Kidney (tissue), 14 donors: ENCODE measurements around the gene RDH12. TPM values are rescaled to one million over a fixed set of nuclear protein-coding genes. Genes with fewer than 3 reads are reported as not detected.

Experiments
- DNase-seq, 5 donors: peaks; one replicate each; pipeline ENCODE4 v3.0.0-alpha.2; 2013 to 2020
- FAIRE-seq: peaks from 2 replicates; lab custom pipeline; 2012; peaks lifted over from hg19 to GRCh38; lab: Jason Lieb, UNC
- H3K27ac ChIP-seq, 2 donors: one replicate each; pipeline ENCODE4 v1.7.0; 2013; ENCODE audit warnings: low read depth in 2 of 2, low read length in 2 of 2, inconsistent platforms in 1 of 2
- H3K27me3 ChIP-seq: one replicate; pipeline ENCODE4 v1.7.1; 2013; ENCODE audit warnings: low read length, inconsistent platforms; ENCODE audit not compliant: control insufficient read depth, insufficient read depth
- H3K36me3 ChIP-seq, 3 donors: one replicate each; pipeline versions ENCODE4 v1.7.0 to v1.7.1; 2013; ENCODE audit warnings: low read length in 3 of 3, control low read depth in 1 of 3, inconsistent platforms in 1 of 3; ENCODE audit not compliant: insufficient read depth in 3 of 3, control insufficient read depth in 2 of 3
- H3K4me1 ChIP-seq, 3 donors: one replicate each; pipeline versions ENCODE4 v1.7.0 to v1.7.1; 2013; ENCODE audit warnings: low read length in 3 of 3, inconsistent platforms in 1 of 3, low read depth in 1 of 3; ENCODE audit not compliant: control insufficient read depth in 2 of 3, insufficient read depth in 2 of 3
- H3K4me3 ChIP-seq, 3 donors: one replicate each; pipeline versions ENCODE4 v1.7.0 to v1.8.1; 2013; ENCODE audit warnings: low read length in 3 of 3, control low read depth in 1 of 3, inconsistent platforms in 1 of 3
- H3K9ac ChIP-seq, 3 donors: one replicate each; pipeline versions ENCODE4 v1.7.0 to v1.7.1; 2013; ENCODE audit warnings: low read length in 3 of 3, control low read depth in 1 of 3, inconsistent platforms in 1 of 3
- H3K9me3 ChIP-seq, 3 donors: one replicate each; pipeline versions ENCODE4 v1.7.0 to v1.7.1; 2013; ENCODE audit warnings: low read length in 3 of 3, control low read depth in 1 of 3, inconsistent platforms in 1 of 3; ENCODE audit not compliant: control insufficient read depth in 2 of 3, insufficient read depth in 1 of 3
- CTCF ChIP-seq: IDR thresholded peaks from 3 replicates; pipeline ENCODE4 v1.5.1; 2012; ENCODE audit warnings: mild to moderate bottlenecking, moderate library complexity, borderline replicate concordance; ENCODE audit not compliant: insufficient read depth; ENCODE audit errors: extremely low read depth
- intact Hi-C: fragments of 100-400 bp; cut with DNase I; formaldehyde crosslinking; loops from one replicate; pipeline ENCODE4 v1.11.1; 2022
- polyA plus RNA-seq: library from polyadenylated mRNA; stranded (reverse); fragments of 350-450 nt; fragmentation: Illumina TruSeq; extraction: RNeasy Lipid Tissue Mini Kit (QIAGEN cat#74804); gene quantifications from one replicate; pipeline ENCODE4 v1.2.3, GENCODE V29; 2014; ENCODE audit warnings: low read depth, low replicate concordance; ENCODE audit not compliant: insufficient read depth
- total RNA-seq: library from RNA; stranded (reverse); fragmentation: NEBNext Ultra II Directional; extraction: Animal tissue kit (Norgen Biotek cat#: 25700); gene quantifications from one replicate; pipeline ENCODE4 v1.2.1, GENCODE V29; 2021
- donor health status: control.
- donor health status: control.
- donor health status: control.
- donor health status: control.
- donor health status: control.
- donor health status: DM: yes; HTN: yes; CAD: no.
- donor health status: Normal renal cell carcinoma (clear cell type).

The RDH12 gene
- total and polyA plus RNA-seq, 2 donors from 2014 or later, result 0.22 to 10.0 TPM

GRCh38 chr14:67719866-67720265 is 18.2 kb downstream of the RDH12 start:
- H3K27ac ChIP-seq, result no peak overlapping the region
- H3K27me3 ChIP-seq, result no peaks in the 10 kb centered on the region
- no peaks in the 10 kb centered on the region for H3K4me1 ChIP-seq
- H3K9me3 ChIP-seq, result no peaks in the 10 kb centered on the region
- FAIRE-seq, result no peak
- no peak overlapping the region for H3K4me3 ChIP-seq
- no peak overlapping the region for H3K9ac ChIP-seq
- no peak for DNase-seq
- peaks cover 0 to 3% (median 0%) of the 10 kb centered on the region in 3 donors for H3K36me3 ChIP-seq
- intact Hi-C loops, result no loop called here
- TF ChIP-seq CTCF, result no peak

DNA sequence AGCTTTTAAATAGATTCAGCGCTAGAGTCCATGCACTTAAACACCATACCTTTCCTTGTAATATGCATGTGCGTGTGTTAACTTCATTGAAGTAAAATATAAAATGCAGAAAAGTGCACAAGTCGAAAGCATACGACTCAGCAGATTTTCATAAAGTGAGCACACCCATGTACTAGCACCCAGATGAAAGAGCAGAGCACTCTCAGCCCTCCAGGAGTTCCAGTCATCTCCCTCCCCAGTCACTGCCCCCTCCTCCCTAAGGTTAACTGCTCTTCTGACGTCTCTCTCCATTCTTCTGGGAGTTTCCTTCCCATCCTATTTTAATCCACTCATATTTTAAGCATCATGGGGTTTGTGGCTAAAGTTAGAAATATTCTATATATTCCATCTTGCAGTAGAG is 20.2 kb downstream of the RDH12 start:
- H3K4me3 ChIP-seq, result no peak overlapping the region
- intact Hi-C loops, result no loop called here
- no peaks in the 10 kb centered on the region for H3K4me1 ChIP-seq
- no peak overlapping the region for H3K9ac ChIP-seq
- no peak for TF ChIP-seq CTCF
- FAIRE-seq, result no peak
- no peak for DNase-seq
- peaks cover 0 to 10% (median 0%) of the 10 kb centered on the region in 3 donors for H3K36me3 ChIP-seq
- no peaks in the 10 kb centered on the region for H3K9me3 ChIP-seq
- no peaks in the 10 kb centered on the region for H3K27me3 ChIP-seq
- no peak overlapping the region for H3K27ac ChIP-seq

- Histone ChIP-seq H3K4me3 (no peak overlapping the region), H3K9me3 (no peaks in the 10 kb centered on the region), H3K4me1 (no peaks in the 10 kb centered on the region), H3K9ac (no peak overlapping the region), H3K27me3 (no peaks in the 10 kb centered on the region), H3K36me3 (peaks cover 0 to 10% (median 0%) of the 10 kb centered on the region in 3 donors), H3K27ac (no peak overlapping the region)
- DNase-seq, result peak in 2 of 5 donors; percentile 22 to 74
- no peak for FAIRE-seq
- TF ChIP-seq CTCF, result no peak
- intact Hi-C loops, result no loop called here
Measured at GRCh38 chr14:67722293-67722692, 20.6 kb downstream of the RDH12 start.

DNA sequence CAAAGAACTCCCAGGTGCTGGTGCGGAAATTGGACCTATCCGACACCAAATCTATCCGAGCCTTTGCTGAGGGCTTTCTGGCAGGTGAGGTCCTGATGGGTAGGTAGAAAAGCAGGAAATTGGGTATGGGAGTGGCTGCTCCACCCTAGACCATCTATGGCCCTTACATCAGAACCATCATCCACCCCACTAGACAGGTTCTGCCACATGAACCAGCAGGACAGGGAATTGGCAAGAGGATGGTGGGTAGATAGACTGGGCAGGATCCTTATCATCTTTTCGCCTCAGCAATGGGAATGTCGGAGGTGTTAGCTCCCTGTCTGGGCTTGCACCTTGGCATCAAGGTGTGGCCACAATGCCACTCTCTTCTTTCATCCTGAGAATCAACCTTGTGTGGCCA is 23.5 kb downstream of the RDH12 start:
- H3K36me3 ChIP-seq, result peaks cover 0 to 10% (median 0%) of the 10 kb centered on the region in 3 donors
- H3K9ac ChIP-seq, result no peak overlapping the region
- TF ChIP-seq CTCF, result no peak
- FAIRE-seq (no peak), DNase-seq (no peak)
- no peak overlapping the region for H3K4me3 ChIP-seq
- H3K27ac ChIP-seq, result no peak overlapping the region
- H3K4me1 ChIP-seq, result no peaks in the 10 kb centered on the region
- no peaks in the 10 kb centered on the region for H3K9me3 ChIP-seq
- H3K27me3 ChIP-seq, result no peaks in the 10 kb centered on the region
- intact Hi-C loops, result no loop called here
